GM19397 (cell line): ENCODE data around the gene LMX1B.

ENCODE experiments used
- ATAC-seq: cut with Tn5 transposase; IDR thresholded peaks from one replicate; pipeline ENCODE4 v1.9.1; 2021; ENCODE audit warnings: mild to moderate bottlenecking, moderate library complexity; ENCODE audit not compliant: unreplicated experiment

LMX1B gene

DNA sequence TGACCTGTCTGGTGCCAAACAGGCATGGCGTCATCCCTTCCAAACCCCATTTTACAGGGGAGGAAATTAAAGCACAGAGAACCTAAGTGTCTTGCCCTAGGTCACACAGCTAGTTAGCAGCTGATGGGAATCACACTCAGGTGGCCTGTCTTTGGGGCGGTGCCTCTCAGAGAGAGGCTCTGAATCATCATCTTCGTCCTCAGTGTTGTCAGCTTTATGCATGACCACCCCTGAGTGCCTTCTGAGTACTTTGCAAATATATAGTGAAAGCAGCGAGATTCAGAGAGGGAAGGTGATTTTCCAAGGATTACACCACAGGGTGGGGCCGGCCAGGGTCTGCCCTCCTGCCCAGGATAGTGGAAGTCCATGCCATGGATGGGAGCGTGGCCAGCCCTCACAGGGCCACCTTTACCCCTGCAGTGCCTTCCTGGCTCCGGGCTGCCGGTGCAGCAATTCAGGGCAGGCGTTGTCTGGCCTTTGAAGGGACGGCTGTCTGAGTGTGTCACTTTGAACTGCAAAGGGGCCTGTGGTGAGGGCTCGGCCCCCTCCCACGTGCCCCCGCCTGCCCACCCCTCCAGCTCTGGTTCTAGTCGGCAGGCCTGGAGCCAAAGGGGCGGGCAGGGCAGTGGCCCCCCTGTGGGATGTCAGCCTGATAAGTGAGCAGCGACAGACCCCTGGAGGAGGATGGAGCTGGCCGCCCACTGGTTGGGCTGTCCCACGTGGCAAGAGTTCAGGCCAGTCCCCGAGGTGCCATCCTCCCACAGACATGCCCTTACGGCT is 16.9 kb downstream of the LMX1B start:
- no peak for ATAC-seq

DNA sequence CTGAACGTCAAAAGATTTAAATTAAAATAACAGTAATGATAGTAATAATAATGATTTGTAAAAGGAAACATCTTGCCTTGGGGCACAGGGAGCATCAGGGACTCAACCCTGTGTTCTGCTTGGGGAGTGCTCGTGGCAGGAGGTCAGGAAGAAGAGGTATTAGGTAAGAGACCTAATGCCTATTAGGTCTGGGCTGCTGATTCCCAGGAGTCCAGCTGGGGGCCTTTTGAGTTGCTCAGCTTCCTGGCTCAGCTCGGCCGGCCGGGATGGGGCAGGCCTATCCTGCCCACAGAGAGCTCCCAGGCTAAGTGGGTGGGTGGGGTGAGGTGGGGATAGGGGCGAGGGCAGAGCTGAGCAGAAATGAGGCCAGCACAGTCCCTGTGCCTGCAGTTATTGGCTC is 17.5 kb downstream of the LMX1B start:
- no peak for ATAC-seq

- no peak for ATAC-seq
Observed at GRCh38 chr9:126633881-126634558, 20.3 kb downstream of the LMX1B start.

GRCh38 chr9:126635061-126635460 is 21.3 kb downstream of the LMX1B start:
- ATAC-seq = no peak

- ATAC-seq = no peak
Observed at GRCh38 chr9:126635661-126636439, 22.1 kb downstream of the LMX1B start.

DNA sequence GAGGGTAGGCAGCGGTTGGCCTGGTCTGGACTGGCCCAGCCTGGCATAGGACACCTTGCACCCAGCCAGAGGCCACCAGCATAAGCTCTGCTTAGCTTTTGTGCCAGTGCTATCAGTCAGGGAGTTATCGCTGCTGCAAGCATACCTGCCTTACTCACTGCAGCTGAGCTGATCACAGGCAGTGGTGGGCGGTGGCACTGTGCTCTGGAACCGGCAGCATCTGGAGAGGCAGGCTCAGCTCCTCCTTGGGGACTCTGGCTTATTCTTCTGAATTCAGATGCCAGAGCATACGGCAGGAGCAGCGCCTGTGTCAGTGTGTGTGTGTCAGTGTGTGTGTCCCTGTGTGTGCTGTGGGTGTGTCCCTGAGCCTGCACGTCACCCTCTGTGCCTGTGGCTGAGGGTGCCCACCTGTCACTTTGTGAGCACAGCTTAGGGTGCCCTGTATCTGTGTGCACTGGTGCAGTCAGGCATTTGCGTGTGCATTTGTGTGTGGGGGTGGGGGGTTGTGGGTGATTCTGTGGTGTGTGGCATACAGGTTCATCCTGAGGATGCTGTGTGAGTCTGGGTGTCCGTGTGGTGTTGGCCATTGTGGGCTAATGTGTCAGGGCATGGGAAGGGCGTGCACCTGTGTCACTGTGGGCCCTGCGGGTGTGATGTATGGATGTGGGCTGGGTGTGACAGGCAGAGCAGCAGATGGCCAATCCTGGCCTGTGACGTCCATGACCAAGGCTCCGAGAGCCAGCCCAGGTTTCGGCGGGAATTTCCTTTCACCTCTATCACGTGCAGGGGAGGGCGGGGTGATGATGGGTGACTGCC is 23.5 kb downstream of the LMX1B start:
- no peak for ATAC-seq

DNA sequence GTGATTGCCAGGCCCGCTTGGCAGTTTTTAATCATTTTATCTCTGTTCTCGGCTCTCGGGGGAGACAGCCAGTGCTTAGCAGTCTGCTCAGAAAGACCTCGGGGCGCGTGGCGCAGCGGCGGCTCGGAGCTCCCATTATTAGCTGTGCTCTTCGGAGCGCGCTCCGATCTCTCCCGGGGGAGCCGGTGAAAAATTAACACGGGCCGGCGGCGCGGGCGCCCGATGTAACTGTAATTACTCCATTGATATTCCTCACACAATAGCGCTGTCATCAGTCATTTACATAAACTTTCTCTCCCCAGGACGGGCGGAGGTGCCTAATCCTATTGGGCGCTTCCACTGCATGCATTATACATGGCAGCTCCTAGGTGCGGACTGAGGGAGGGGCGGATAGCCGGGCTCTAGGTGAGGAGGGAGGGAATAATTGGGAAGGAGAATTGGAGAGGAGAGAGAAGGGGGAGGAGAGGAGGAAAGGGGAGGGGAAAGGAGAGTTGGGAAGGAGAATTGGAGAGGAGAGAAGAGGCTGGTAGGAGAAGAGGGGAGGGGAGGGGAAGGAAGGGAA is 24.9 kb downstream of the LMX1B start:
- ATAC-seq = no peak

- ATAC-seq = no peak
Observed at GRCh38 chr9:126639318-126640000, 25.7 kb downstream of the LMX1B start.

- ATAC-seq = no peak
Observed at GRCh38 chr9:126641118-126641851, 27.6 kb downstream of the LMX1B start.

GRCh38 chr9:126642010-126642744 is 28.4 kb downstream of the LMX1B start:
- ATAC-seq = no peak

DNA sequence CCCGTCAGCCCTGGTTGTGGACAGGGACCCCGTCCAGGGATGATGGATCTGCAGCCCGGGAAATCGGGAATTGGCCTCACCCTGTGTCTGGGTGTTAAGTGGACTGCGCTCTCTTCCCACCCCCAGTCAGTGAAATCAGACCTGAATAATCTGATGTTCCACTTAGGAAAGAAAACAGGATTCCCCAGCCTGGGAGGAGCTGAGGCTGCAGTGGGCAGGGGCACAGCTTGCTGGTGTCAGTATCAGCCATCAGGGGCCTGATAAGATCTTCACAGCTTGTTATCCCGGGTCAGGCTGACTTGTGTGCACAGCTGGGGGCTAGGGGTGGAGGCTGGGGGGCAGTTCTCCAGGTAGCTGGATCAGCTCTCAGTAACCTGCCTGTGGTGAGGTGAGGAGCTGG is 29.1 kb downstream of the LMX1B start:
- ATAC-seq = no peak

DNA sequence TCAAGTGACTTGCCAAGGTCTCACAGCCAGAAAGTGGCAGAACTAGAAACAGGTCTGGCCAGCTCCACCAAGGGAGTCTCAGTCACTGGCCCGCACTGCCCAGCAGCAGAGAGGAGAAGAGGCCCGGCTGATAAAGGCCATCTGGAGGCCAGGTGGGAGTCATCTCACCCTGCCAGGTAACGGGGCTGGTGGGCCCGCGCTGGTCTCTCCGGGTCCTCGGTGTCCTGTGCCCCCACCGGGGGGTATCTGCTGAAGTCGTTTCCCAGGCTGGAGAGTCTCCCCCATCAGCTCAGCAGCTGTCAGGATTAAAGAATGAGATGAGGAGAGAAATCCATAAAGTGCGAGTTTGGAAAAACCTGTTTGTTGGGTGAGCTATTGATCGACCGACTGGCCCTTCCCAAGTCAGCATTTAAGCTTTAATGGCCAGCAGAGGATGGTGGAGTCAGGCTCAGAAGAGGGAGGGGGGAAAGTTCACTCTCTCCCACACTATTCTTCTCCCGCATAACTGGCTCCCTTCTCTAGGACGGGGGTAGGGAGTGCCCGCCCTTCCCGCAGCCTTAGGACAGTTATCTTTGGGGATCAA is 30.3 kb downstream of the LMX1B start:
- no peak for ATAC-seq

DNA sequence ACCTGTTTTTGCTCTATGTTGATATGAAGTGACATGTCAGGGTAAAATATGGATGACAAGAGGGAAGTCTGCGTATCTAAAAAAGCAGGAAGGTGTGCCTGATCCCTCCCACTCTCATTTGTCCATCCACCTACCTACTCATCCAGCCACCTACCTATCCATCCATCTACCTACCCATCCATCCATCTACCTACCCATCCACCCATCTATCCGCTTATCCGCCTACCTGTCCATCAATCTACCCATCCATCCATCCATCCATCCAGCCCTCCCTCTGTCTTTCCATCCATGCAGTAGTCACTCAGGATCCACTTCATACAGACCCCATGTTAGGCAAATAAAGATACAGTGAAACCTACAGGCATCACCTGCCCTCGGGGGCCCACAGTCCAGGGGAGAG is 32.4 kb downstream of the LMX1B start:
- ATAC-seq = no peak

DNA sequence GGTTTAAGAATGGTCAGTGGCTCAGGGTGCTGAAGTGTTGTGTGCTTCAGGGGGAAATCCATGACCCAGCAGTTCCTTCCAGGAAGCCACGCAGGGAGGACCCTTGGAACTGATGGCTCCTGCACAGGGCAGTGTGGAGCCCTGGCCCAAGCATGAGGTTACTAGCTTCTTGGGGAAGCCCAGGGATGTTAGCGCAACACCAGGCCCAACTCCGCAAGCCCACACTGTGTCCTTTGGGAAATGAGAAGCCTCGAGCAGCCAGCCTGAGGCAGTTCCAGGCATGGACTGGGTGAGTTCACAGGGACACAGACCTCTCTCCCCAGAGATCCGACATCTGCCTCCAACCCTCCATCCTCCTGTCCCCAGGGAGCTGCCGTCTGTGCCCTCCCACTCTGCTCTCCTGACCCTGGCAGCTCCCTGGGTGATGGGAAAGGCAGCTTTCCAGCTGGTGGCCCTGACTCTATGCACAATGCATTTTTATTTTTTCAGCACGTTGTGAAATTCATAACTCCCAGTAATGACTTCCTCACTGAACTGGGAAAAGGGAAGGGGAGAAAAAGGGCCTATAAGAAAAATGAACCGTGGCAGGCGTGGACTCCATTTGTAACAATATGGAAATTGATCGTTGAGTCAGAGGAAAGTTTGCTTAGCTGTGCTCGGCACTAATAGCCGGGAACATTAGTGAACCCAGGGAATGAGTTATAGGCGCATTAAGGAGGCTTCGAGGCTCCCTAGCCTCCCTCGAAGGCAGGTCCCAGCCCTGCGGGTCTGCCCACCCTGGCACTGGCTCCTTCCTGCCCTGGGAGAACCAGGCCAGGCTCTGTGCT is 34.1 kb downstream of the LMX1B start:
- no peak for ATAC-seq

- no peak for ATAC-seq
Observed at GRCh38 chr9:126649477-126649876, 35.7 kb downstream of the LMX1B start.

DNA sequence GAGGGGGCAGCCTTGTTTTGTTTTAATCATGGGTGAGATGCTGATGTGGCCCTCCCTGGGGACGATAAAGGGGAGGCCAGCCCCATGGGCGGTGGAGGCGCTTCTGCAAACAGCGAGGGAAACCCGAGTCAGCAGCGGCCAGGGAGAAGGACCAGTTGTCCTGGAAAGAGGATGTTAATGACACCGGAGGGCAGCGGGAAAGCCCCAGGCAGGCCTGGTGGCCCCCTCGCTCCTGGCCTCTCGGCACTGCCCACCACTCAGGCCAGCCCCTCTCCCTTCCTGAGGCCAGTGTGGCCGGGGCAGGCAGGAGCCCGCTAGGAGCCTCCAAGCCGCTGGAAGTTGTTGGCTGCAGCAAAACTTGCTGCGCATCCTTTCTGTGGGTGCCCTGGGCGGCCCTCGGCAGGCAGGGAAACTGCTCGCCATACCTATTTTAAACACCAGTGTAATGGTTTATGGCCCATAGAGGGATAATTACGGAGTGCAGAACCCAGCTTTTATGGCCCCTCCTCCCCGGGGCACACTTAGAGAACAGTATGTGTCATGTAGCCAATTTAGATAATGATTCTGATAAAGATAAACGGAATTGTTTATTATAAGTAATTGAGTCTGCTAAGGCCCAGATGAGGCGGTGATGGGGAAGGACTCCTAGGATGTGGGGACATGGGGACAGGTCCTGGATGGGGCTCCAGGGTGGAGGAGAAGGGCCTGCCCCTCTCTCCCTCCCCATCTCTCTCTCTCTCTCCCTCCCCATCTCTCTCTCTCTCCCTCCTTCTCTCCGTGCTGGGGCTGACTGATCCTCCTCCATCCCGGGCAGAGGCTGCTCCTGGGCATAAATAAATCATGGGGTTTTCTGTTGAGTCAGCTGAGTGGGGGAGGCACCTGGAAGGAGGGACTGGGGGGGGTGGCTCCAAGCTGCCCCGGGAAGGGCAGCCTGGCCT is 36.9 kb downstream of the LMX1B start:
- no peak for ATAC-seq
